ENCODE measurements around the gene TMPRSS2. TPM values are rescaled to one million over a fixed set of nuclear protein-coding genes. Genes with fewer than 3 reads are reported as not detected.

Gene TMPRSS2
- total RNA-seq = not detected in 2 replicates

DNA sequence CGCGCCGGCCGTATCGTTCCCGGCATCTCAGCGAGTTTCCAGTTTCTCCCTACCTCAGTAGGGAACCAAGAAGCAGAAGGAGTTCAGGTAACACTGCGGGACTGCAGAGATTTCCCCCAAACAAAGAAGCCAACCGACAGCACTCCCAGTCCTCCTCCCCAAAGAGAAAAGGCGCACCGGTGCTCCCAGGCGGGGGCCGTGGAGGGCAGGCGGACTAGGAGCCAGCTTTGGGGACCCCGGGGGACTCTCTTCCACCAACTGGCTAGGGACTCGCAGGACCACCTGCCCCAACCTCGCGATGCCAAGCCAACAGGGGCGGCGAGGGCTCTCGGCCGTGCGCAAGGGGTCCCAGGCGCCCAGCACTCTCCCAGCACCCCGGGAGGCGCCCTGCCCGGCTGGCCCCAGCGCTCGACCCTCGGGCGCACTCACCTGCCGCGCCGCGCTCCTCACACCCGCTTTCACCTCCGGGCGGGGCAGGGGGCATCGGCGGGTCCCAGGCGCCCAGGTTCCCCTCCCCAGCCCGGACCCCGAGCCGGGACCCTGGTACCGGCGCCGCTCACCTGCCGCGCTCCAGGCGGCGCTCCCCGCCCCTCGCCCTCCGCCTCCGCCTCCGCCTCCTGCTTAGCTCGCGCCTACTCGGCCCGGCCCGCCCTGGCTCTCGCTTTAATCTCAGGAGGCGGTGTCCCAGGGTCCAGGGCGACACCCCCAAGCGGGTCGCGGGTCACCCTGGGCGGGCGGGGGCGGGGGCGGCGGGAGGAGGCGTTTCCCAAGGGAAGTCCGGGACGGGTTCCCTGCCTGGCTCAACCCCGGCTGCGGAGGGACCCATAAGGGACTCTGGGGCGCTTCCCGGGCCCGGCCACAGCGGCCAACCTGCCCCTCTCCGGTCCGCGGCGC, at the start of gene TMPRSS2:
Gene TMPRSS2 (minus strand): TSS at position 638 of the 894 bp plus-strand sequence. CDS start 10,025 bp downstream, outside the sequence.

DNA sequence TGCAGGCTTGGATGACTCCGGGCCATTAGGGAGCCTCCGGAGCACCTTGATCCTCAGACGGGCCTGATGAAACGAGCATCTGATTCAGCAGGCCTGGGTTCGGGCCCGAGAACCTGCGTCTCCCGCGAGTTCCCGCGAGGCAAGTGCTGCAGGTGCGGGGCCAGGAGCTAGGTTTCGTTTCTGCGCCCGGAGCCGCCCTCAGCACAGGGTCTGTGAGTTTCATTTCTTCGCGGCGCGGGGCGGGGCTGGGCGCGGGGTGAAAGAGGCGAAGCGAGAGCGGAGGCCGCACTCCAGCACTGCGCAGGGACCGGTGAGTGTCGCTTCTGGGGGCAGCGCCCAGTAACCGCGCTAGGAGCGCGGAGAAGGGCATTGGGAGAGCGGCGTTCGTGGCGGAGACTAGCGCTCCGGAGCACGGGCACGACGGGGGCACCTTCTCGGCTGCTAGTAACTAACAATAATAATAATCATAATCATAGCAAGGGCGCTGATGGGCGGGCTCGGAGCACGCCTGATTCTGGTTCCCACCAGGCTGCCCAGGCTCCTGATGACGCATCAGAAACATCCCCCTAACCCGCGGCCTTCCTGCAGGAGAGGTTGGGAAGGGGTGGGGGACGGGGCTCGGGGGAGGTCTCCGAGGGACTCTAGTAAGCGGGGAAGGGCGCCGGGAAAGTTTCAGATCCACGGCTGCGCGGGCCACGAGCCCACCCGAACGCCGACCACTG, 81.8 kb downstream of the TMPRSS2 start, which contains the start of gene MX1:
Gene MX1 (plus strand): TSS at position 286 of the 722 bp plus-strand sequence. CDS start 5,832 bp downstream, outside the sequence.

Small RNA genes lying within 50 kb of the gene (small RNA-seq; reads per million reads assigned to genes)
- gene RF00421 = not detected

Other genes starting within 250 kb of the TMPRSS2 start
- not detected in 2 replicates for gene FAM3B, start 191.4 kb downstream of the TMPRSS2 start, total RNA-seq
- gene MX2, start 146.1 kb downstream of the TMPRSS2 start, total RNA-seq = 7.9 and 16.1 TPM in 2 replicates
- gene MX1, start 81.9 kb downstream of the TMPRSS2 start, total RNA-seq = 34.4 and 102 TPM in 2 replicates

Measured in hair follicle dermal papilla cell (primary cell).